HG03097 (cell line): ENCODE data around the gene MFAP2.

Experiments
- ATAC-seq: cut with Tn5 transposase; IDR thresholded peaks from one replicate; pipeline ENCODE4 v1.9.1; 2021; ENCODE audit not compliant: unreplicated experiment, low FRiP score

MFAP2 gene

GRCh38 chr1:16980473-16981268 lies at the start of gene MFAP2:
Gene MFAP2 (minus strand): TSS chr1:16980620. CDS start chr1:16978273, 2,347 bp downstream.
- ATAC-seq: no peak

GRCh38 chr1:17030206-17030605 lies 49.8 kb upstream of the MFAP2 start:
- no peak for ATAC-seq

- ATAC-seq: no peak
Observed at GRCh38 chr1:17028662-17029188, 48.3 kb upstream of the MFAP2 start.

GRCh38 chr1:17027900-17028299 lies 47.5 kb upstream of the MFAP2 start:
- ATAC-seq: no peak

GRCh38 chr1:17027403-17027802 lies 47.0 kb upstream of the MFAP2 start:
- ATAC-seq: no peak

GRCh38 chr1:17024721-17025120 lies 44.3 kb upstream of the MFAP2 start:
- ATAC-seq: no peak

- ATAC-seq: no peak
Observed at GRCh38 chr1:17023573-17023972, 43.2 kb upstream of the MFAP2 start.

- no peak for ATAC-seq
Observed at GRCh38 chr1:17023102-17023501, 42.7 kb upstream of the MFAP2 start.

- no peak for ATAC-seq
Observed at GRCh38 chr1:17021896-17022295, 41.5 kb upstream of the MFAP2 start.

- ATAC-seq: no peak
Observed at GRCh38 chr1:17020502-17020901, 40.1 kb upstream of the MFAP2 start.

GRCh38 chr1:17018849-17019248 lies 38.4 kb upstream of the MFAP2 start:
- no peak for ATAC-seq

- ATAC-seq: no peak
Observed at GRCh38 chr1:17017435-17017834, 37.0 kb upstream of the MFAP2 start.

GRCh38 chr1:17016317-17016661 lies 35.9 kb upstream of the MFAP2 start:
- ATAC-seq: no peak

- ATAC-seq: no peak
Observed at GRCh38 chr1:17014671-17015567, 34.5 kb upstream of the MFAP2 start.

- no peak for ATAC-seq
Observed at GRCh38 chr1:17013491-17014320, 33.3 kb upstream of the MFAP2 start.

GRCh38 chr1:17012775-17013490 lies 32.5 kb upstream of the MFAP2 start:
- no peak for ATAC-seq

- ATAC-seq: peak; percentile 87
Observed at GRCh38 chr1:17011439-17012307, 31.3 kb upstream of the MFAP2 start, which contains the start of gene ATP13A2. Gene ATP13A2 (minus strand): TSS chr1:17011928. CDS start chr1:17011738, 190 bp downstream.

GRCh38 chr1:17011092-17011438 lies 30.6 kb upstream of the MFAP2 start:
- ATAC-seq: peak; percentile 4

GRCh38 chr1:17009706-17010105 lies 29.3 kb upstream of the MFAP2 start:
- no peak for ATAC-seq
